ENCODE measurements around the gene EI24. TPM values are rescaled to one million over a fixed set of nuclear protein-coding genes. Genes with fewer than 3 reads are reported as not detected.

The EI24 gene
- total and polyA plus RNA-seq, 2 donors (not counting 3 experiments of a cell fraction or from before 2014, with no cell fraction given) = 115 to 192 TPM

DNA sequence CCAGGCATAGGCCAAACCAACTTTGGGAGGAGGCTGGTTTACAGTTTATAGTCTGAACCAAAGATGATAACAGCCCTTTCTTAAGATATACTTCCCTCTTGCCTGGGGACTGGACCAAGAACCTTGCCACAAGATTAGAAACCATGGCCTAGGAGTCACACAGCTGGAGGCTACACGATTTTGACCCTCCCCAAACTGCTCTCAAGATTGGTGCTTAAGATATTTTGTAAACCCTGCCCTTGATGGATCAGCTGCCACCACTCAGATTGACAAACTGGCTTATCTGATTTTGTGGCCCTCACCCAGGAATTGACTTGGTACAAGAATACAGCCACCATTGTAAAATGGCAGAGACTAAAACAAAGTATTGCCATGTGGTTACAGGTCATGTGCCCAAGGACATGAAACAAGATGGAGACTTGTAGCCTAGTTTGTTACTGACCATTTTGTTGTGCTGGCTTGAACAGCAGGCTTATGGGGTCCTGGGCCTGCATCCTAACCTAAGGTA lies 17.4 kb upstream of the EI24 start:
- Histone ChIP-seq H3K4me3 (replicated peaks in 1 of 3; ENCODE audit: insufficient read depth in 1 of 3, low read depth in 1 of 3, low read length in 3 of 3) (no peak overlapping the region), H3K27ac (ENCODE audit: insufficient read depth, low read depth, low read length) (no peak overlapping the region), H3K4me1 (ENCODE audit: control insufficient read depth, extremely low read depth, insufficient read depth, low read length) (no peaks in the 10 kb centered on the region), H3K27me3 (ENCODE audit: control insufficient read depth in 2 of 2, insufficient read depth in 2 of 2, low read length in 2 of 2) (peaks cover 0 to 2% of the 10 kb centered on the region in 2 experiments), H3K9me3 (replicated peaks; ENCODE audit: control insufficient read depth, insufficient read depth, low read length) (peaks cover 4% of the 10 kb centered on the region), H3K36me3 (ENCODE audit: control insufficient read depth in 2 of 2, extremely low read depth in 1 of 2, insufficient read depth in 2 of 2, low read length in 2 of 2) (no peaks in the 10 kb centered on the region), H3K79me2 (ENCODE audit: control insufficient read depth, insufficient read depth, low read length) (no peaks in the 10 kb centered on the region), H3K9me1 (replicated peaks; ENCODE audit: control insufficient read depth, extremely low read depth, insufficient read depth, low read length) (no peaks in the 10 kb centered on the region), H2AFZ (ENCODE audit: low read depth, low read length) (no peak overlapping the region), H3K4me2 (ENCODE audit: insufficient read depth, low read length) (no peak overlapping the region), H3K9ac (replicated peaks; ENCODE audit: extremely low read depth, insufficient read depth, low read length) (no peak overlapping the region), H4K20me1 (replicated peaks; ENCODE audit: control insufficient read depth, extremely low read depth, insufficient read depth, low read length) (no peaks in the 10 kb centered on the region)
- ChIA-PET CTCF (no interaction called here), POLR2A (no interaction called here)
- DNase-seq (ENCODE audit: low read depth, low spot score) (no peak), FAIRE-seq (no peak)
- dilution Hi-C loops (cut with MboI; ENCODE audit: extremely low pct_ligation_motif_present, low sequenced_read_pairs) (no loop called here), intact Hi-C loops (cut with micrococcal nuclease) (no loop called here)
- no peak for TF ChIP-seq GATA2 (IDR thresholded peaks at IDR 0.05; ENCODE audit: insufficient read depth, insufficient read length, low read depth, low read length)
- TF ChIP-seq, protein P1, sequence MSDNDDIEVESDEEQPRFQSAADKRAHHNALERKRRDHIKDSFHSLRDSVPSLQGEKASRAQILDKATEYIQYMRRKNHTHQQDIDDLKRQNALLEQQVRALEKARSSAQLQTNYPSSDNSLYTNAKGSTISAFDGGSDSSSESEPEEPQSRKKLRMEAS (IDR thresholded peaks at IDR 0.05; ENCODE audit: insufficient read depth, insufficient read length) = no peak
- no peak for TF ChIP-seq FOS (IDR thresholded peaks at IDR 0.05; ENCODE audit: borderline replicate concordance, insufficient read depth, low read length)
- no peak for TF ChIP-seq EZH2 (IDR thresholded peaks at IDR 0.05; ENCODE audit: borderline replicate concordance, low read depth, low read length, severe bottlenecking)
- no peak for TF ChIP-seq POLR2AphosphoS5 (IDR thresholded peaks at IDR 0.05; ENCODE audit: insufficient read depth, low read depth, low read length)
- no peak for TF ChIP-seq POLR2A (IDR thresholded peaks at IDR 0.05; ENCODE audit: low read depth, low read length)
- TF ChIP-seq, protein P2, sequence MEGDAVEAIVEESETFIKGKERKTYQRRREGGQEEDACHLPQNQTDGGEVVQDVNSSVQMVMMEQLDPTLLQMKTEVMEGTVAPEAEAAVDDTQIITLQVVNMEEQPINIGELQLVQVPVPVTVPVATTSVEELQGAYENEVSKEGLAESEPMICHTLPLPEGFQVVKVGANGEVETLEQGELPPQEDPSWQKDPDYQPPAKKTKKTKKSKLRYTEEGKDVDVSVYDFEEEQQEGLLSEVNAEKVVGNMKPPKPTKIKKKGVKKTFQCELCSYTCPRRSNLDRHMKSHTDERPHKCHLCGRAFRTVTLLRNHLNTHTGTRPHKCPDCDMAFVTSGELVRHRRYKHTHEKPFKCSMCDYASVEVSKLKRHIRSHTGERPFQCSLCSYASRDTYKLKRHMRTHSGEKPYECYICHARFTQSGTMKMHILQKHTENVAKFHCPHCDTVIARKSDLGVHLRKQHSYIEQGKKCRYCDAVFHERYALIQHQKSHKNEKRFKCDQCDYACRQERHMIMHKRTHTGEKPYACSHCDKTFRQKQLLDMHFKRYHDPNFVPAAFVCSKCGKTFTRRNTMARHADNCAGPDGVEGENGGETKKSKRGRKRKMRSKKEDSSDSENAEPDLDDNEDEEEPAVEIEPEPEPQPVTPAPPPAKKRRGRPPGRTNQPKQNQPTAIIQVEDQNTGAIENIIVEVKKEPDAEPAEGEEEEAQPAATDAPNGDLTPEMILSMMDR (IDR thresholded peaks at IDR 0.05; ENCODE audit: extremely low read depth in 1 of 2, insufficient read depth in 1 of 2, low read depth in 1 of 2, low read length in 2 of 2) = no peak
- no peak for TF ChIP-seq MYC (IDR thresholded peaks at IDR 0.05; ENCODE audit: low read depth, low read length)
- TF ChIP-seq JUN (IDR thresholded peaks at IDR 0.05; ENCODE audit: borderline replicate concordance, insufficient read depth, insufficient read length, low read depth) = no peak
- BruUV-seq (replicated peaks) = no TSS peak
